Measurements from ENCODE around the gene PNPLA7. TPM values are rescaled to one million over a fixed set of nuclear protein-coding genes. Genes with fewer than 3 reads are reported as not detected.

Gene PNPLA7
- total RNA-seq, 1 donor from 2014 or later: 3.6 TPM

DNA sequence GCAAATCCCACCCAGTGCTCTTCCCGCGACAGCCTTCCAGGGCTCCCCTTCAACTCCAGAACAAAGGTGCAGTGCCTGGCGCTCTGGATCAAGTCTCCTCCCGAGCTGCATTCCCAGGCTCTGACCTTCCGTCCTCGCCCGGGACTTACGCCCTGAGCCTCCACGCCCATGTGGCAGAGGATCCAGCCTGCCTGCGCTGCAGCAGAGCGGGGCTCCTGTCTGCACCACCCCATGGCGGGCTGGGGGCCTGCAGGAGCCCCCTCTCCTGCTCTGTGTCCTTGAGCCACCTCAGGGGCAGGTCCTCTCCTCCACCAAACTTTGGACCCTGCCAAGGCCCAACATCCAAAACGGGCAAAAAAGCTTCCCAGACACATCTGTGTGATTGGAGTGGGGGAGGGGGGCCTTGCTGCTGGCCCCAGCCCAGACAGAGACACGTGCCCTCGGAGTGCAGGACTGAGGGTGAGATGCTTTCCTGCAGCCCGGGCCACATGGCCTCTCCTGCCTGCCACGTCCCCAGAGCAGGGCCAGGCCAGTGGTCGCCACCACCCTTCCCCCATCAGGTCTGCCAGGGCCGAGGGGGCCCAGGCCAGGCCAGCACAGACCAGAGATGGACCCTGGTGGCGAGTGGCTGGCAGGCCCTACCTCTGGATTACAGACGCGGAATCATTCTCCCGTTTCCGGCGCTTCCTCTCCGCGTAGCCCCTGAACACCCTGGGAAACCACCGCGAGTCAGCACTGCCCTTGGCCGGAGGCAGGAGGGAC is 95.4 kb downstream of the PNPLA7 start:
- TF ChIP-seq, protein P1, sequence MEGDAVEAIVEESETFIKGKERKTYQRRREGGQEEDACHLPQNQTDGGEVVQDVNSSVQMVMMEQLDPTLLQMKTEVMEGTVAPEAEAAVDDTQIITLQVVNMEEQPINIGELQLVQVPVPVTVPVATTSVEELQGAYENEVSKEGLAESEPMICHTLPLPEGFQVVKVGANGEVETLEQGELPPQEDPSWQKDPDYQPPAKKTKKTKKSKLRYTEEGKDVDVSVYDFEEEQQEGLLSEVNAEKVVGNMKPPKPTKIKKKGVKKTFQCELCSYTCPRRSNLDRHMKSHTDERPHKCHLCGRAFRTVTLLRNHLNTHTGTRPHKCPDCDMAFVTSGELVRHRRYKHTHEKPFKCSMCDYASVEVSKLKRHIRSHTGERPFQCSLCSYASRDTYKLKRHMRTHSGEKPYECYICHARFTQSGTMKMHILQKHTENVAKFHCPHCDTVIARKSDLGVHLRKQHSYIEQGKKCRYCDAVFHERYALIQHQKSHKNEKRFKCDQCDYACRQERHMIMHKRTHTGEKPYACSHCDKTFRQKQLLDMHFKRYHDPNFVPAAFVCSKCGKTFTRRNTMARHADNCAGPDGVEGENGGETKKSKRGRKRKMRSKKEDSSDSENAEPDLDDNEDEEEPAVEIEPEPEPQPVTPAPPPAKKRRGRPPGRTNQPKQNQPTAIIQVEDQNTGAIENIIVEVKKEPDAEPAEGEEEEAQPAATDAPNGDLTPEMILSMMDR (IDR thresholded peaks at IDR 0.05): no peak
- peaks cover 36% of the 10 kb centered on the region for H3K4me1 Mint-ChIP-seq (ENCODE audit: low read depth)
- H3K4me3 Mint-ChIP-seq (ENCODE audit: unreplicated experiment): no peak overlapping the region
- peaks cover 3% of the 10 kb centered on the region for H3K36me3 Mint-ChIP-seq (ENCODE audit: low read depth)
- H3K27me3 Mint-ChIP-seq (ENCODE audit: low read depth): no peaks in the 10 kb centered on the region
- peak overlapping the region; percentile 57 for H3K27ac Mint-ChIP-seq (ENCODE audit: unreplicated experiment)
- H3K9me3 Mint-ChIP-seq (ENCODE audit: low read depth): no peaks in the 10 kb centered on the region
- DNase-seq (ENCODE audit: low spot score): no peak

DNA sequence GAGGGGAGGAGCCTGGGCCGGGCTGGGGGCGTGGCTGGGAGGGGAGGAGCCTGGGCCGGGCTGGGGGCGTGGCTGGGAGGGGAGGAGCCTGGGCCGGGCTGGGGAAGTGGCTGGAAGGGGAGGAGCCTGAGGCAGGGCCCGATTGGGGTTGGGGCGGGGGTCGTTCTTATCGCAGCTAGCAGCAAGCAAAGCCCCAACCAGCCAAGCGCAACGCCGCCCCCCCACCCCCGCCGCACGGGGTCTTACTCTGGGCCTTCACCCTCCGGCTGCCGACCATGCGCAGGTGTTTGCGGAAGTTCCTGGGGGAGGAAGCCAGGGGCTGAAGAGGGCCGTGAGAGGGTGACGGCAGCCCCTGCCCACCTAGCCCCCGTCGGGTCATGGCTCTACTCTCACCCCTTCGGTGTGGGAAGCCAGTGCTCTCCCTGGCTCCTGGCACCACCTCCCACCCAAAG is 96.0 kb downstream of the PNPLA7 start:
- H3K27ac Mint-ChIP-seq (ENCODE audit: unreplicated experiment): no peak overlapping the region
- H3K4me1 Mint-ChIP-seq (ENCODE audit: low read depth): peaks cover 36% of the 10 kb centered on the region

DNA sequence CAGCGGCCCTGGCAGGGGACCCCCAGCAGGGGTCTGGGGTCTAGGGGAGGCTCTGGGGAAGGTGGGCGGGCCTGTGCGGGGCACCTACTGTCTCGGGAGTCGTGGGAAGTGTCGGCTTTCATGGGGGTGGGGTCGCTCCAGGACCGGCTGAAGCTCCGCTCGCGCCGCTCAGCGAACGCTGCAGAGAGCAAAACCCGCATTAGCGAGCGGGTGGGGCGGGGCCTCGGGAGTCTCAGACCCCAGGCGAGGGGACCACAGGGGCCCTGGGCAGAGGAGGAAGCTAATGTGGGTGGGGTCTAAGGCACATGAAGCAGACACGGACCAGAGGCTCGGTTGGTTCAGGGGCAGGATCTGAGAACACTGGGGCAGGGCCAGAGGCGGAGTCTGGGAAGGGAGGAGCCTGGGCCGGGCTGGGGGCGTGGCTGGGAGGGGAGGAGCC is 96.5 kb downstream of the PNPLA7 start:
- Mint-ChIP-seq H3K4me3 (ENCODE audit: unreplicated experiment) (no peak overlapping the region), H3K27ac (ENCODE audit: unreplicated experiment) (no peak overlapping the region)
- DNase-seq (ENCODE audit: low spot score): no peak

More for the DNA sequence above, 96.0 kb downstream of the PNPLA7 start:
- H3K27me3 Mint-ChIP-seq (ENCODE audit: low read depth): no peaks in the 10 kb centered on the region
- H3K36me3 Mint-ChIP-seq (ENCODE audit: low read depth): peaks cover 3% of the 10 kb centered on the region
- DNase-seq (ENCODE audit: low spot score): no peak
- TF ChIP-seq, protein P1 (IDR thresholded peaks at IDR 0.05): no peak
- no peaks in the 10 kb centered on the region for H3K9me3 Mint-ChIP-seq (ENCODE audit: low read depth)
- no peak overlapping the region for H3K4me3 Mint-ChIP-seq (ENCODE audit: unreplicated experiment)

DNA sequence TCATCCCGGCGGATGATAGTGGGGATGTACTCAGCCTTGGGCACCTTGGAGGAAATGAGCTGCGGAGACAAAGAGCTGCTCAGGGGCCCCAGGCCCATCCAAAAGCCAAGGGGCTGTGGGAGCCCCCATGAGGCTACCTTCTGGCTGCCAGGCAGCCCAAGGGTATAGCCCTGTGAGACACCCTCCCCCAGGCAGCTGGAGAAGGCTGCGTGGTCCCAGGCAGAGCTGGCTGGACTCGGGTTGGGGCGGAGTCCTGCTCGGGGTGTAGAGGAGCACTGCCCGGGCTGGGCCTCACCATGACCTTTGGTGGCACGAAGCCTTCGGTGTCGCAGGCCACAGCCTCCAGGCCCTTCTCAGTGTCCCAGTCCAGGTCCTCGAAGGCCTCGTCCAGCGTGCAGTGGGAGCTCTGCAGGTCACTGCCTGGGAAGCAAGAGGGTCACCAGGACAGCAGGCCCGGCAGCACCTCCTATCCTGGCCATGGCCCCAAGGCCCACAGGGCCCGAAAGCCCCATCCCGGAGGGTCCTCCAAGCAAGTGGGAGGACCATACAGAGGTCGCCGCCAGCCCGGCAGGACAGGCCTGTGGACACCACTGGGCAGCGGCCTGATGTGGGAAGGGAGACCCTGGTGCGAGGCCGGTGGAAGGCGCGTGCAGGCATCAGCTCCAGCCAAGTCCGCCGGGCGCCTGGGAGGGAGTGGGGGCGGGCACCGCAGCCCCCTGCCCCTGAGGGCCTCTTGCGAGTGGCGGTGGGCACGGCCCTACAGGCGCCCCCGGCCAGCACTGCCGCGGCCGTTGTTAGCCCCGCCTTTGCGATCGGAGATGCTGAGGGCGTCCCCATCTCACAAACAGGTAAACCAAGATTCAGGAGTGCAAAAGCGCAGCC is 97.2 kb downstream of the PNPLA7 start:
- Mint-ChIP-seq H3K27me3 (ENCODE audit: low read depth) (no peaks in the 10 kb centered on the region), H3K36me3 (ENCODE audit: low read depth) (peaks cover 3% of the 10 kb centered on the region), H3K4me3 (ENCODE audit: unreplicated experiment) (no peak overlapping the region), H3K27ac (ENCODE audit: unreplicated experiment) (no peak overlapping the region), H3K4me1 (ENCODE audit: low read depth) (peaks cover 36% of the 10 kb centered on the region), H3K9me3 (ENCODE audit: low read depth) (no peaks in the 10 kb centered on the region)
- TF ChIP-seq, protein P1 (IDR thresholded peaks at IDR 0.05): no peak
- DNase-seq (ENCODE audit: low spot score): no peak

More for the DNA sequence above, 96.5 kb downstream of the PNPLA7 start:
- no peaks in the 10 kb centered on the region for H3K9me3 Mint-ChIP-seq (ENCODE audit: low read depth)
- H3K4me1 Mint-ChIP-seq (ENCODE audit: low read depth): peaks cover 36% of the 10 kb centered on the region
- H3K27me3 Mint-ChIP-seq (ENCODE audit: low read depth): no peaks in the 10 kb centered on the region
- TF ChIP-seq, protein P1 (IDR thresholded peaks at IDR 0.05): no peak
- peaks cover 3% of the 10 kb centered on the region for H3K36me3 Mint-ChIP-seq (ENCODE audit: low read depth)
